Measurements from ENCODE around the gene GBE1.

GBE1 gene

DNA sequence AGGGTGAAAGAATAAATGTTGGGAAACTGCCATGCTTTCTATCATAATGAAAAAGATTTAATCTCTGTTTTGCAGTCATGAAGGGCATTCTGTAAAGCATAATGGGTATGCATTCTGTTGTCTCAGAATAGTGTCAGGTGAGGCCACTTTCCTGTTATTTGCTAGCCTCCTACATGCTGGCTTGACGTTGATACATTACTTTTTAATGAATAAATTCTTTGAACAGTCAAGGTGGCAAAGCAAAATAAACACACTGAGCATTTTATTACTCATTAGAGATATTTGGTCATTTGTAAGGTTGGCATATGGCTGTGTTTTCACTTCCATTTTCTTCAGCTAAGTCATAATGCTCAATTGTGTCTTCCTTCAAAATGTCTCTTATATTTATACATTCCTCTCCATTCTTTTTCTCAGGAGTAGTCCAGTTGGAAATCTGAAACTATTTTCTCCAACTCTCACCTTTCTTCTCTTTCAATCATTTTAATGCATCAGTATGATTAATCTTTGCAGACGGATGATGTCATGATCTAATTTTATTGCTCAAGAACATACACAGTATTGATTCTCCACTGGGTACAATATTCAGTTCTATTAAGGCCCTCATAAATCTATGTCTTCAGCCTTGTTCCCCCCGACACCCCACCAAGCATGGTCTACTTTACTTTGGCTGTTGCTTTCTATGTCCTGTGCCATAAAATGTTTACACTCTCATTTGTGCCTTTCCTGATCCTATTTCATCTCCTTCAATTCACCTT, 290.7 kb downstream of the GBE1 start:
- DNase-seq, result no peak

DNA sequence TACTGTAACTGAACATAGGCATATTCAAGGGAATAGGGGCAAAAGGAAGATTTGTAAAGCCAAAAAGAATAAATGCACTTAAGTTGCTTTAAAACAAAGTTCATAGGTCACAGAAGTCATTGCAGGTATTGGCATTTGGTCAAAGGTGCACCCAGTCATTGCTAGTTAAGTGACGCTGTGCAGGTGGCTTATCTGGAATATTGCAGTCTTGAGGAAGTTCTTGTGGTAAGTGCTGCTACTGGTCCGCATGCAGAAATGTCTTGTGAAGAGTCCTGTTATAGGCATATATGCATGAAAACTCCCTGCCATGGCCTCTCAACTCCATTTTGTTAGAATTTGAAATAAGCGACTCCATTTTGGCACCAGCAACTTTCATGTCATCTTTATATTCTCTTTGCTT, 293.1 kb downstream of the GBE1 start:
- DNase-seq, result no peak

DNA sequence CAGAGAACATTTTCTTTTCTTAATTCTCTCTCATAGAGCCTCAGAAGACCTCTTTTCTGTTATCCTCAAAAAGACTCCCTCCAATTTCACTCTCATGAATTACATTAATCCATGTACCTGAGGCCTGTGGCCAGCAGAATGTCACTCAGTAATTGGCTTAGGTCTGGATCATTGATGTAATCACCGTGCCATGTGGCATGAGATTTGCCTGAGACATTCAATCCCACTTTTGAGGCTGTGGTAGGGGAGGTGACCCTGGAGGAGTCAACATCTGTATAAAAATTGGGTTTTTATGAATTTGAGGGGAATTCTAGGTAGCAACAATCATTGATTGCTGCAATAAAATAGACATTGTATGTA, 295.3 kb downstream of the GBE1 start:
- DNase-seq, result no peak

DNA sequence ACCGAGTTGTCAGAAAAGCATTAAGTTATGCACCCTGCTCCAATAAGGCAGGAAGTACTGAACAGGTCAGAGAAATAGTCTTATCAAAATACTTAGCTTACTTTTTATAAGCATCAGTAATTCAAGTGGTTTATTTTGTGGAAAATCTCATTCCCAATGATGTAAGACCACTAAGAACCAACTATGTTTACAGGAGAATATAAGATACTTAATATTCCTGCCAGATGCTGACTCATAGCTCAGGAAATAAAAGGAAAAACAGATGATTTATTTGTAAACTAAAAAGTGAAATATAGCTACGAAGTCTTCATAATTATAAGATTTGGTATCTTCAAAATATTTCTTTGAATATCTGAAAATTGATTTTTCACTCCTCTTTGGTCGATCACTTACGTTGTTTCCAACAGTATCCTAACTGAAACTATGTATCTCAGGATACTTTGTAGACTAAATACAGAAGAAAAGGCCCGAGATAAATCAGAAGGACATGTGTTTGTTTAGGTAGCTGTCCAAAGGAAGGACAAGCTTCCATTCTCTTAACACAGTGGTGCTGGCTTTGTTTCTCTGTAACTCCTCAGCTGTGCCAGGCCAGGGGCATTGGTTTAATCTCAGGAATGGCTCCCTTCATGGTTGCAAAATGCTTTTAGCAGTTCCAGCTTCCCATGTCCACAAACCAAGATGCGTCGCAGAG, 295.8 kb downstream of the GBE1 start:
- no peak for DNase-seq

DNA sequence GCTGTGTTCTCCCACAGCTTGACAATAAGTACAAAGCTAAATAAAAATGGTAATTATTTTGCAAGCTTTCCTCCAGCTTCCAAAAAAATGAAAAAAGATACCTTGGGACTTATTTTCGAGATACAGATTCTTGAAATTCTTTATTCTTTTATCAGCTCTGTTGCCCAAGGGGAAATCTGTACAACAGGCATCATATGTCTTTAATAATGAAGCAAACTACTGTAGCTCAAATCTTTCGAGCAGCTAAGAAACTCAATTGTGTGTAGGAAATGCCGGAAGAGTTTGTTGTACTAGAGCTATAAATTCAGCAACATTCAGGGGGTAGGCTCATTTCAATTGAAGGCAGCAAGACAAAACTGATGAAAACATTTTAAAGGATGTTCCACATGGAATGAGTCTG, 297.7 kb downstream of the GBE1 start:
- DNase-seq, result no peak

DNA sequence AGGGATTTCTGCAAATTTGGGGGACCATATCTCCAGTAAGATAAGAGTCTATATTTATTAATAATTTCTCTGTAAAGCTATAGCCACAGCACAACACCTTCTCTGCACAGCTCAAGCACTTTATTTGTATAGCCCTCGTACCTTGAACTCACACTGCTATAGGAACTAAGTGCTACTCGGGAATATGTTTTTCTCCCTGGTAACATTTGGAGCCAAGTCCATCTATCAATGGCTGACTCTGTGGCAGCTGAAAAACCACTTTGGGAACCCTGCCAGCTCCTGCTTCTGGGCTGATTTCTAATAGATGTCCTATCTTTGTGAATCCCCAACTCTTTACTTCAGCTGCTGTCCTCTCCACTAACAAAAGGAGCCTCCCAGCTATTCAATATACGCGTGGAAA, 298.5 kb downstream of the GBE1 start:
- DNase-seq, result no peak

DNA sequence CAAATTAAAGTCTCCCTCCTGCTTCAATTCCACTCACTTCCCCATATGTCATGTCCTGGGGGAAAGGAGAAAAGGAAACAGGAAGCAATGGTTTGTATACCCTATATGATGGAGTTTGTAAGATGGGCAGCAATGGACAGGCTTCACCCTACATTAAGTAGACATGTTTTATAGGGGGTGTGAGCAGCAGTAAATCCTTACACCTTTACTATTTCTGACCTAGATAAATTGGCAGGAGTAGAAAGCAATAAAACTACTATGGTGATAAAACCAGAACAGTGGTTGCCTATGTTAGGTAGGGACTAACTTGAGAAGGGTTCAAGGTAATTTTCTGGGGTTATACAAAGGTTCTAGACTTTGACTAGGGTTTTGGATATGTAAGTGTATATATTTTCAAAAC, 301.7 kb downstream of the GBE1 start:
- DNase-seq, result no peak

DNA sequence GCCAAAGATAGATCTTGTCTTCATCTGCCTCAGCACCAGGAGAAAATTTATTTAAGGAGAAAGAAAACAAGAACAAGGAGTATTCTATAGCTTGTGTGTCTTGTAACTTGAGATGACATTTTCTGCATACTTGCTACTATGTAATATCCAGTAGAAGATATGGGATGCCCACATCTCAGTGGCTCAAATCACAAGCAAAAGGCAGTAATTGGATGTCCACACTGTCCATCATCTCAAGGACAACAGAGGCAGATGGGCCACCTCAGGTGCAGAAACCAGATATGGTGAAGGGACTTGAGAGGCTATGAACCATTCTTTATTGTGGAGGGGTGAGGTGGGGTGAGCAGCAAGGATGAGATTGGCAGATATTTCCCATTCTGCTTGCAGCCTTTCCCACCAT, 309.0 kb downstream of the GBE1 start:
- no peak for DNase-seq

DNA sequence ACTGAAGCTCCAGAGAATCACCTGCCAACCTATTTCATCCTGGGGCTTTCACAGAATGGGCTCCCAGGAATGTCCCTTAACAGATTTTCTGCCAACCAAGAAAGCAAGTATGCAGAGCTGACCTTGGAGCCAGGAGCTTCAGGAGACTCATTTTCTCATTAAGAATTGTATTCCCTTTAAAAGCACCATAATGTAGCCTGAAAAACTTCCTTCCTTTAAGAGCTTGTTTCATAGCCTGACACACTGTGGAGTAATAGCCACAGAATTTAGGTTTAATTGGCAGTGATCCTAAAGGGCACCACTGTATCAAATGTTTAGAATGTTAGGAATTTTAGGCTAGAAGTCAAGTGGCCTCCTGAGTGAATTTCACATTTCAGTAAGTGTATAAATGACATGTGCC, 309.8 kb downstream of the GBE1 start:
- DNase-seq, result no peak

DNA sequence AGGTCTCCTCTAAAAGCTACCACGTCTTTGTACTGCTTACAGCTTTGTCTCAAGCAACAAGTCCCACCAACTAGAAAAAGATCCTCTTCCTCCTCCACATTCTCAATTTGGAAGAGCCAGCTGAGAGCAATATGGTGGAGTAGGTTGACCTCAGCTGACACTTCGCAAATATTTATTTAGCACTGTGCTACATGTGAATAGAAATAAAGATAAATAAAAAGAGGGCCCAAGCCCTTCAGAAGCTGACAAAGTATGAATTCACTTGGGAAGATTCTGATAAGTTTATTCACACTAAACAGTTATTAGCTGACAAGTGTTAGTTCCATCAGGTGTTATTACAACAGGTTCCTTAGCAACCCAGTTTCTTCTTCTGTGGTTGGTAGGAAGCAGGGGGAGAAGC, 310.3 kb downstream of the GBE1 start:
- DNase-seq, result no peak

DNA sequence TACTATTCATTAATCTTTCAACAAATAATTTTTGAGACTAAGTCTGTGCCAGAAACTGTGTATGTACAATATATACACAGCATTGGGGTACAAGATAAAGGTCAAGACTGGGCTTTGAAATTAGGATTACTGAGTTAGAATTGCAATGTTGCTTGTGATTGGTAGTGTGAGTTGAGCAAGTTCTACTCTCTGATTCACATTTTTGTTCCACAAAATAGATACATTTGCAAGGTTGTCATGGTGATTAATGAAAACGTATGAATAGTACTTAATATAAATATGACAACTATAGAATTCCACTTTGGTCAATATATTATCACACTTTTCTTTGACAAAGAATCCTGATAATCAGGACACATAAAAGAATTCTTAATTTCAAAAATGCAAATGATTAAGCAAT, 314.6 kb downstream of the GBE1 start:
- no peak for DNase-seq

DNA sequence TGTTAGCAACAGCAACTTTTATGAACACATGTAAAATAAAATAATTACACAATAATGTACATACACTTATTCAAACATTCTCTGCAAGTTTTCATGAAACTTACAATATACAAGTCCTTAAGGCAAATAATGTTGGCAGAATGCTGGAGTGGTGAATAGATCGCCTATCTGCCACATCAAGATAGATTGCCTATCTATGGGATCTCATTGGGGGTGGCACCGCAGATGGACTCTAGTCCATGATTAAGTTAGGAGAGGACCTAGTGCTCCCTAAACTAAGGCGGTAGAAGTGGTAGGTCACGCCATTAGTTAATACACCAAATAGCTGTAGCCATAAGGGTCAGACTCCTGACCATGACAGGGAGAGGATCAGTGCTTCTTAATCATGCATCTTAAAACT, 315.7 kb downstream of the GBE1 start:
- no peak for DNase-seq

DNA sequence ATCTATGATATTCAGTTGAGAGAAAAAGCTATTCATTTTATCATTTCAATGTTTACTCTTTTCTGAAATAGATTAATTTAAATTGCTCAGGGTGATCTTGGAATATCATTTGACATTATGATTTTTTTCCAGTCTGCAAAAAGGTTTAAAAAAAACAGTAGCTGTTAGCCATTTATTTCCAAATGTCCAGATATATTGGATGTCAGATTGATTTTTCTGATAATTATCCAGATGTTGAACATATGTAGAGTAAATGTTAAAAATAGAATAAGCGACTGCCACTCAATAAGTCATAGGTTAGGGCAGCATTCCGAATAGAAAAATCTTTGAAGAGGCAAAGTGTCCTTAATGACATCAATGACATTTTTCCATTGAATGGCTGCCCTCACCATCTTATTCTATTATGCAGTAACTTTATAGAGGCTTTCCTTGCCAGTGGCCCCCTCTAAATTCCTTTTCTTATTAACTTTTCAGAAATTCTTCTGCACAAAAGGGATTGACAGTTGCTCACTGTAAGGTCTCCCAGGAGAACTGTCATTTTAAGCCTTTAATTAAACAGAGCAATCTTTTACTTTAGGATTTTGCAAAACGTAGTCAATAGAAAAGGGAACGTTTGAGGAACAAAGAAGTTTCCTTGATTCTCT, 316.5 kb downstream of the GBE1 start:
- no peak for DNase-seq

DNA sequence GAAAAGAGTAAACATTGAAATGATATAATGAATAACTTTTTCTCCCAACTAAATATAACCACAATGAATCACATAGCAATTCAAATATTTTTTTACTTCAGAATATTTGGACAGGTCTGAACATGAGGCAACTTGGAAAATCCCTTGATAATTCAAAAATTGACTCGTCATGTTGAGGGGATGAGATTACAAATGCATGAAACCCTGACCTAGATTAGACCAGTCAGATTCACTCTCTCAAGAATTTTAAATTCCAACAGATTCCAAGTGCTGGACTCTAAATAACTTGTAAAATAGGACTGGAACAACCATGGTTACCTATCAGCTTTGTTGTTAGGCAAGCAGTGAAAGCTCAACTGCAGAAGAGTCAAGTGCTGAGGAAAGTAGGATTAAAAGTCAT, 317.5 kb downstream of the GBE1 start:
- no peak for DNase-seq

DNA sequence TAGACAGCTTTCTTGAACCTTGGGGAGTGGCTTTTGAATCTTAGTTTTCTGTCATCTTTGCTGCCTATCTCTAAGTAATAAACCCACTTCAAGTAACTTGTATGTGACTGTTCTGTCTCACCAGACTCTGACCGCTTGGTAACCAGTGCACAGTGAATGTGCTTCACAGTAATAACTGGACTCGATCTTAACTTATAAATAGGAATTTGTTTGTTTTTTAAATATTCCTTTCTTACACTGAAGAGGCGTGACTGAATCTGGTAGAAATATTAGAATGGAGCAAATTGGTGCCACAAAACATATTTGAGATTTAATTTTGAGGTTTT, 318.0 kb downstream of the GBE1 start:
- DNase-seq, result no peak

DNA sequence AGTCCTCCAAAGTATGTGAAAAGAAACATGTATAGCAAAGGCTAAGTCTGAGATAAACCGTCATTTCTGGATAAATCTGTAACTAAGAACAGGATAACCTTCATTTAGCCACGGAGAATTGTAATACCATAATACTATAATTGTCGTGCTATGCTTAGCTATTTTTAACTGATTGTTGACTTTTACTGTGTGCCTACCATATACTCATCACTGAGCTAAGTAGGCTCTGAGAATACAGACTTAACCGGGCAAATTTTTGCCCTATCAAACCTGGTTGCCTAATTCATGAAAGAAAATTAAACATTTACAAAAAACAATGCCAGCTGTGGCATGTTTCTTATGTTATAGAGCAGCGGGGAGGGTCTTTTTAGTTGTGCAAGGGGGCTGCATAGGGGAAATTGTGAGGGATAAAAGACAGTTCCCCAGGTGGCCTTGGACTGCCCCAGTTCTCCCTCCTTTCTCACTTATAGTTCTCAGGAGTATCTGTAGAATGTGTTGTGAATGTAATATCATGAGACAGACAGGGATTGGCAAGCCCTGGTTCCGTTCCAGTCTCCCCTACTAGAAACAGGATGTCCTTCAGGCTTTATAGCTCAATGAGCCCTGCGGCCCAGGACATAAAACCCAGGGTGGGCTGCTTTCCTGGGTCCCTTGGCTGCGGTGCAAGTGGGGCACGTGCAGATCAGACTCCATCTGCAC, 318.5 kb downstream of the GBE1 start:
- DNase-seq, result no peak

DNA sequence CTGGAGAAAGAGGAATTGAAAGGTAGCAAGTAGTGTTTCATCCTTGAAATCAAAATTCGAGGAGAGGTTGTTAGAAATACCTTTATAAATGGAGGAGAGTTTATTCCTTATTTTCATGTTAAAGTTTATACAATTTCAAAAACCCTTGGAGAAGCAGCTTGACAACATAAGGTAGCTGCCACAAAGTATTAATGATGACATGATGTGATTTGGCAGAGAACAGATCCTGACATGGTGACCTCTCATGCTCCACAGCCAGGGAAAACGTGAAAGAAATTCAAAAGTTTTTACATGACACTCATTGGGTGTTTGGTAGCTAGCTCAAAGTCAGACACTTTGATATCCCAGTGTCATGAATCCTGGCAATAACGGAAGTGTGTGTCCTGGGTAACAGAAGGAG, 320.8 kb downstream of the GBE1 start:
- no peak for DNase-seq
